Measurements from ENCODE around the gene SCN4A.

GRCh38 chr17:63911041-63911635 lies 61.6 kb downstream of the SCN4A start, which contains the start of gene CSHL1:
- no peak for TF ChIP-seq CTCF (IDR thresholded peaks at IDR 0.05; ENCODE audit: borderline replicate concordance, extremely low read depth, low read length, poor library complexity, severe bottlenecking)
- no peak for TF ChIP-seq EZH2 (IDR thresholded peaks at IDR 0.05; ENCODE audit: borderline replicate concordance, low read depth, low read length, severe bottlenecking)

All from DND-41 (cell line).